Activated T-cell treated with anti-CD3 and anti-CD28 coated beads for 24 hours (primary cell): ENCODE results near the gene CCDC47.
A peak's percentile ranks its signal among the peaks of the same experiment; 100 is the strongest.

Experiments
- DNase-seq: peaks from one replicate; pipeline ENCODE4 v3.0.0-alpha.2; 2020; ENCODE audit warnings: low read depth

CCDC47 gene

GRCh38 chr17:63698381-63698885 lies 75.0 kb downstream of the CCDC47 start:
- DNase-seq, result no peak

DNA sequence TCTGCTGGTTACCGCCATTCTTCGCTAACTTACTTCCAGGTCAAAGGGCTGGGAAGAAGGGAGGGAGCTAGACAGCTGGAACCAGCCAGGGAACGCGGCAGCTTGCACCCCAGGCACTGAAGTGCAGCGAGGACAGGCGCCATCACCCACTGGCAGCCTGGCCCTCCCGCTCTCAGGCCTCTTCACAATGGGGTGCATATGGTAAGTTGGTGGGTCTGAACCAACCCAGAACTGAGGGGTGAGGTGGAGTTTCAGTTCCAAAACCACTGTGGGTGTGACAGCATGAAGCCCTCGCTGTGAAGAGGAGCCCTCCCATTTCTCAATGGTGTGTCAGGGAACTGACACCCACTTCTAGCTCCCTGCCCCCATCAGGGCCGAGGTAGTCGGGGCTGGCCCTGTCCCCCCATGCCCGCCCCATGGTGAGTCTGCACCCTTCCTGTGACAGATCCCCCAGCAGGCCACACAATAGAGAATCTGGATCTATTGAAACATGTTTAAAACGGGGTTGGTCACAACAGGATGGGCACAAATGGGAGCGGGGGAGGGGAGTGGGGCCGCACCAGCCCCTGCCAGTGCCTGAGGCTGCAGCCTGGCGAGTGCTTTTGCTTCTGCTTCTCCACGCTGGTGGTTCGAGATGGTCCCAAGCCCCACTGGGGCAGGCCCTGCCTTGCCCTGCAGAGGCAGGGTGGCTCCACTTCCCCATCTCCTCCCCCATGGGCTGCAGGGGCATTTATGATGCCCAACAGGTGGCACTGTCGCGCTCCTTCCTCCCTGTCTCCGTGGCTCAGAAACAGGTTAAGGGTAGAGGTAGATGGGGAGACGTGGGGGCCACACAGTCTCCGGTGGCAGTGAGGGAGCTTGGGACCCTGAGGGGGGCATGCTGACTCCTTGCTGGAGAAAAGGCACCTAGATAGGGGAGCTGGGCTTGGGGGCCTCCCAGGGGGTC lies 75.8 kb downstream of the CCDC47 start:
- DNase-seq, result peak; percentile 65

DNA sequence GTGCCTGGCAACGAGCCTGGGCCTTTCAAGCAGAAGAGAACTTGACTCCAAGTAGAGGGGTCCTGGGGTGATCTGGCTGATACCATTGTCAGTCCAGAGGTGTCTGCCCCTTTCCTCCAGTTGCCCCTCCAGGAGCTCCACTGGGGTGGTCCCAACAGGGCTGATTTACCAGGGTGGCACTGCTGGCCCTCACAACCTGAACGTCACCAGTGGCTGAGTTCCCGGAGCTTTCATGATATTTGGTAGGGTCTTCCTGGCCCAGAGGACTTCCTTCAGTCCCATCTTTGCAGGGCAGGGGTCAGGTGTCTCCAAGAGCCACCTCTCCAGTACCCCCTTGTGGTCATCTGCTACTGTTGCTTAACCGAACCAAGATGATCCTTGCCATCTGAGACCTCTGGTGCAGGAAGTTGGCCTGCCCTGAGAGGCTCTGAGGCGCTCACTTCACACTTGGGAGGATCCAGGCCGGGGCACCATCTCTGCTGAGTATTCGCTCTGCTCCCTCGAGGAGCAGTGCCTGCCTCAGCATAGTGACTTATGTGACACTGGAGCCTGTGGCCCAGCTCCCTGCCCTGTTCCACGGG lies 76.9 kb downstream of the CCDC47 start:
- no peak for DNase-seq

DNA sequence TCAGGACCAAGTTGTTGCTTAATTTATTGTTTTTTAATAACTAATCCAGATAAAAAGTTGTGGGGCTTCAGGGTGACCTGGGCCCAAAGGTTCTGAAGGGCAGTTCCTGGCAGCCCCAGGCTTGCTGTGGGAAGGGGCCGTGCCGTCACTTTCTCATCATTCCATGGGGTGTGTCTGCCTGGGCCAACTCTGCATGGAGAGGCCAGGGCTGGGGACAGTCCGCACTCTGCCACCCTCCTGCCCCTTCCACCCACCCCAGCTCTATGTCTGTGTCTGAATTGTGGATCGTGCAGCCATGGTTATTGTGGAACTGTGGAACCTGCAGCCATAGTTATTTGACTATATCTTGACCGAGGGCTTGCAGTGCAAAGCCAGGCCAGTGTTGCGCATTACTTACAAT lies 77.5 kb downstream of the CCDC47 start:
- no peak for DNase-seq
